ENCODE results near the gene ADAMTSL1. TPM values are rescaled to one million over a fixed set of nuclear protein-coding genes. Genes with fewer than 3 reads are reported as not detected.

Gene ADAMTSL1
- total RNA-seq, 1 experiment from 2014 or later, result not detected

GRCh38 chr9:18673179-18673578 is 199.2 kb downstream of the ADAMTSL1 start:
- intact Hi-C loops (cut with micrococcal nuclease; ENCODE audit: unreplicated experiment), result no loop called here
- H3K4me3 Mint-ChIP-seq (ENCODE audit: low read depth, unreplicated experiment), result no peak overlapping the region
- CTCF ChIA-PET, result no interaction called here
- TF ChIP-seq CTCF (IDR thresholded peaks at IDR 0.05; ENCODE audit: unreplicated experiment), result no peak
- no peaks in the 10 kb centered on the region for H3K36me3 Mint-ChIP-seq (ENCODE audit: insufficient read depth, unreplicated experiment)
- DNase-seq, result no peak
- H3K27ac Mint-ChIP-seq (ENCODE audit: unreplicated experiment), result no peak overlapping the region
- peaks cover 10% of the 10 kb centered on the region for H3K27me3 Mint-ChIP-seq (ENCODE audit: unreplicated experiment)
- H3K4me1 Mint-ChIP-seq (ENCODE audit: low read depth, unreplicated experiment), result no peaks in the 10 kb centered on the region
- no TSS peak for BruUV-seq (replicated peaks)
- no peaks in the 10 kb centered on the region for H3K9me3 Mint-ChIP-seq (ENCODE audit: low read depth, unreplicated experiment)

GRCh38 chr9:18675332-18675731 is 201.4 kb downstream of the ADAMTSL1 start:
- no peaks in the 10 kb centered on the region for H3K4me1 Mint-ChIP-seq (ENCODE audit: low read depth, unreplicated experiment)
- H3K27me3 Mint-ChIP-seq (ENCODE audit: unreplicated experiment), result peaks cover 10% of the 10 kb centered on the region
- no peak for TF ChIP-seq CTCF (IDR thresholded peaks at IDR 0.05; ENCODE audit: unreplicated experiment)
- H3K9me3 Mint-ChIP-seq (ENCODE audit: low read depth, unreplicated experiment), result no peaks in the 10 kb centered on the region
- H3K4me3 Mint-ChIP-seq (ENCODE audit: low read depth, unreplicated experiment), result no peak overlapping the region
- BruUV-seq (replicated peaks), result no TSS peak
- intact Hi-C loops (cut with micrococcal nuclease; ENCODE audit: unreplicated experiment), result no loop called here
- DNase-seq, result no peak
- H3K36me3 Mint-ChIP-seq (ENCODE audit: insufficient read depth, unreplicated experiment), result no peaks in the 10 kb centered on the region
- CTCF ChIA-PET, result no interaction called here
- H3K27ac Mint-ChIP-seq (ENCODE audit: unreplicated experiment), result no peak overlapping the region

- CTCF ChIA-PET, result no interaction called here
- TF ChIP-seq CTCF (IDR thresholded peaks at IDR 0.05; ENCODE audit: unreplicated experiment), result no peak
- H3K27ac Mint-ChIP-seq (ENCODE audit: unreplicated experiment), result no peak overlapping the region
- BruUV-seq (replicated peaks), result no TSS peak
- intact Hi-C loops (cut with micrococcal nuclease; ENCODE audit: unreplicated experiment), result no loop called here
- H3K36me3 Mint-ChIP-seq (ENCODE audit: insufficient read depth, unreplicated experiment), result no peaks in the 10 kb centered on the region
- H3K4me3 Mint-ChIP-seq (ENCODE audit: low read depth, unreplicated experiment), result no peak overlapping the region
- H3K27me3 Mint-ChIP-seq (ENCODE audit: unreplicated experiment), result peaks cover 10% of the 10 kb centered on the region
- no peaks in the 10 kb centered on the region for H3K9me3 Mint-ChIP-seq (ENCODE audit: low read depth, unreplicated experiment)
- no peak for DNase-seq
- no peaks in the 10 kb centered on the region for H3K4me1 Mint-ChIP-seq (ENCODE audit: low read depth, unreplicated experiment)
These were observed 202.0 kb downstream of the ADAMTSL1 start for GRCh38 chr9:18675973-18676372.

GRCh38 chr9:18676525-18676924 is 202.6 kb downstream of the ADAMTSL1 start:
- CTCF ChIA-PET, result no interaction called here
- Mint-ChIP-seq H3K4me3 (ENCODE audit: low read depth, unreplicated experiment) (no peak overlapping the region), H3K27me3 (ENCODE audit: unreplicated experiment) (peaks cover 10% of the 10 kb centered on the region), H3K36me3 (ENCODE audit: insufficient read depth, unreplicated experiment) (no peaks in the 10 kb centered on the region), H3K27ac (ENCODE audit: unreplicated experiment) (no peak overlapping the region), H3K9me3 (ENCODE audit: low read depth, unreplicated experiment) (no peaks in the 10 kb centered on the region), H3K4me1 (ENCODE audit: low read depth, unreplicated experiment) (no peaks in the 10 kb centered on the region)
- BruUV-seq (replicated peaks), result no TSS peak
- intact Hi-C loops (cut with micrococcal nuclease; ENCODE audit: unreplicated experiment), result no loop called here
- DNase-seq, result no peak
- TF ChIP-seq CTCF (IDR thresholded peaks at IDR 0.05; ENCODE audit: unreplicated experiment), result no peak
